ENCODE measurements around the gene ACAP1.

Gene ACAP1

DNA sequence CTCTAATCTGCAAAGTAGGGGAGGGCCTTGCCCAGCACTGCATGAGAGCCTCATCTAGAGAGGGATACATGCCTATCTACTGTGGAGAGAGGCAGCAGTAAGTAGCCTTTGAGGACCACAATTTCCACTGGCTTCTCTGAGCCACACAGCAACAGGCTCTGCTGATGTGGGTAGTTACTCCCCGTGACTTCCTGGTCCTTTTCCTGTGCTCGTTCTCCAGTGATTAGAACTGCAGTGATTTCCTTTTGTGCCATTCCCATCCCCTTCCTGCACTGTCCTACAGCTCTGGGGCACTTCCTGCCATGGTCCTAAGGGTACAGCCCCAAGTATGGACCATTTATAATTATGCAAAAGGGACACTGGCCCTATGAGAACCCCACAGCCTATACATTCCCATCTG lies 55.0 kb downstream of the ACAP1 start:
- no peak for DNase-seq

- DNase-seq, result no peak
Measured at GRCh38 chr17:7392696-7393612, 56.6 kb downstream of the ACAP1 start.

DNA sequence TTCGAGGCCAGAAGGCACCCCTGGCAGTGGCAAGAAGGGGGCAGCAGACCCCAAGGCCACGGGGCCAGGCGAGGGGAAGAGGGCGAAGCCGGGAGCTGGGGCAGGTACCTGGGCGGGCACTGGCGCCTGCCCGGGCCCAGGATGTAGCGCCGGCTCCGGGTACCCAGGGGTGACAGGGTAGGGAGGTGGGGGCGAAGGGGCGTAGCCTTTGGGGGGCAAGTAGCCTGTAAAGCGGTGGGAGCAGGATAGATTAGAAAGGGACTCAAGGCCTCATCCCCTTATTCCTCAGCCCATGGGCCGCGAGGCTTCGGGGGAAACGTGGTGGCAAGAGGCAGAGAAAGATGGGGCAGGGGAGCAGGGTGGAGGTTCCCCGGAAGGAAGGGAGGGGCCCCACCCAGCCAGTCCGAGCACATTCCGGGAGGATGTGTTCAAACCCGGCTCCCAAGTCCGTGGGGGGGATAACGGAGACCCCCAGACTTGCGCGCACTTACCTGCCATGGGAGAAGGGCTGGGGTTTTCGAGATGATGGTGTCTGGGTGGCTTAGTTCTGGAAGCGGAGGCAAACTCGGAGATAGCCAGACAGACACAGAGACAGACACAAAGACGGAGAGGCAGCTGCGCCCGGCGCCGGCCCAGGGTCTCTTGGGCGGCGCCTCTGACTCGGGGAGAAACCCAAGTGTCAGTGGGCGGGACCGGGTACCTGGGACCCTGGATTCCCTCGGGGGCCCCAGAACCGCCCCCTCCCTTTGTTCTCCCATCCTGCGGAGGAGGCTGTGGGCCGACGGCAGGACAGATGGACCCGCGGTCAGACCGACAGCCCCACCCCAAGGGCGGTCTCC lies 57.5 kb downstream of the ACAP1 start:
- peak; percentile 70 for DNase-seq

DNA sequence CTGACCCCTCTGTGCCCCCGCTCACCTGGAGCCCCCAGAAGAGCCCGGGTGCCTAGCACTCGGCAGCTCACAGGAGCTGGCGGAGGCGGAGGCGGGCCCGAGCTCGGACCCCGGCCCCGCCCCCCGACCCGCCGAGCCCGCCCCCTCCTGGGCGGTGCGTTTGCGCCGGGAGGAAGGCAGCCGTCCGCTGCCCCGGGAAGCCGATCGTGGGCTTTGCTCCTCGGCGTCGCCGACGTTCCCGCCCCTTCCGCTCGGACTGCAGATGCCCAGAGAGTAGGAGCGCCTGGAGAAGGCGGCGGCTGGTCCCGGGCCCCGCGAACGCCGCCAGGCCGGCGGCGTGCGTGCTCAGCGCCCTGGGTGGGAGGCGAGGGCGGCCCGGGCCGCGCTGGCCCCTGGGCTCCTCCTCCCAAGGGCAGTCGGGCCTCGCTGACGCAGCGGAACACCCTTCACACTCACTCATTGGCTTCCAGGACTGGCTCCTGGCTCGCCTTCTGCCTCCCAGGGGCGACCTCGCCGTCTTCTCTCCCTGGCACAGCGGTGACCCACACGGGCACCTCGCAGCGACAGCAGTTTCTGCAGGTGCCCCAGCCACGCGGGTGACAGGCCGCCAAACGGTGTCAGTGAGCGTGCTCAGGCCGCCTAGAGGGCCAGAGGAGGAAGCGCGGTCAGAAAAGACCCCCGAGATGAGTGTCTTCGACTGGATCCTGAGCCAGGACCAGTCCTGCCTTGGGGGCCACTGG lies 58.3 kb downstream of the ACAP1 start, which contains the start of gene PLSCR3:
Gene PLSCR3, minus strand, starts transcription at position 74 of the 740 bp plus-strand sequence. CDS start 415 bp downstream, outside the sequence.
- DNase-seq, result peak; percentile 88

- DNase-seq, result no peak
Measured at GRCh38 chr17:7396147-7396546, 59.8 kb downstream of the ACAP1 start.

DNA sequence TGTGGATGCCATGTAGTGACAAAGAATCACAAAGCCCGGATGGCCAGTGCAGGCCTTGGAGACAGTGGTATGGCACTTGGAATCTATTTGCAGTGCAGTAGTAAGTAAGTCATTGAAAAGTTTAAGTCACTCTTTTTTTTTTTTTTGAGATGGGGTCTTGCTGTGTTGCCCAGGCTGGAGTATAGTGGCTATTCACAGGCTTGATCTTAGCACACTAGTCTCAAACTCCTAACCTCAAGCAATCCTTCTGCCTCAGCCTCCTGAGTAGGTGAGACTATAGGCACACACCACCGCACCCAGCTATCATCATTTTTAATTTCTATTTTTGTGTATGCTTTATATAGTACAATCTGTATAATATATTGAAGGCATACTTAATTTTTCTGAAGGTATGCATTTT lies 62.3 kb downstream of the ACAP1 start:
- DNase-seq, result no peak
